GM12878 (cell line): Measurements from ENCODE around the gene MFSD6.

Source experiments
- CTCF ChIP-seq, 3 experiments: IDR thresholded peaks in 2 of 3; conservative IDR thresholded peaks in 1 of 3; 2 replicates each; pipeline ENCODE4 v1.5.1; 2011; ENCODE audit warnings: low read depth in 3 of 3, low read length in 3 of 3, mild to moderate bottlenecking in 3 of 3, control low read depth in 2 of 3, moderate library complexity in 2 of 3, inconsistent platforms in 1 of 3, mixed read lengths in 1 of 3; ENCODE audit not compliant: control insufficient read depth in 2 of 3, insufficient read depth in 1 of 3; ENCODE audit errors: extremely low read depth in 1 of 3
- FOS ChIP-seq: IDR thresholded peaks from 3 replicates; pipeline ENCODE4 v1.6.1; 2011; ENCODE audit warnings: borderline replicate concordance; ENCODE audit not compliant: insufficient read length; ENCODE audit errors: extremely low read depth
- FOXM1 ChIP-seq: IDR thresholded peaks from 2 replicates; pipeline ENCODE4 v1.6.1; 2012; ENCODE audit warnings: low read depth, mild to moderate bottlenecking, inconsistent platforms, low read length, moderate library complexity
- NRF1 ChIP-seq: conservative IDR thresholded peaks from 2 replicates; pipeline ENCODE4 v1.6.1; 2011; ENCODE audit warnings: mild to moderate bottlenecking, low read depth, low read length, improper control_type of control experiment
- PBX3 ChIP-seq: IDR thresholded peaks from 2 replicates; pipeline ENCODE4 v1.6.1; 2011; ENCODE audit warnings: mild to moderate bottlenecking, low read depth, low read length, moderate library complexity; ENCODE audit not compliant: insufficient replicate concordance
- RAD21 ChIP-seq: IDR thresholded peaks from 2 replicates; pipeline ENCODE4 v1.6.1; 2011; ENCODE audit warnings: mild to moderate bottlenecking, low read depth, low read length, moderate library complexity; ENCODE audit not compliant: insufficient read depth

GRCh38 chr2:190512539-190513095 lies 104.5 kb downstream of the MFSD6 start:
- no peak for TF ChIP-seq FOXM1
- TF ChIP-seq CTCF (IDR thresholded peaks at IDR 0.05 in 2 of 3, conservative IDR thresholded peaks at IDR 0.05 in 1 of 3; ENCODE audit: control insufficient read depth in 2 of 3, extremely low read depth in 1 of 3, insufficient read depth in 1 of 3, low read depth in 3 of 3, low read length in 3 of 3): no peak
- no peak for TF ChIP-seq PBX3
- TF ChIP-seq NRF1: no peak
- TF ChIP-seq FOS: no peak
- TF ChIP-seq RAD21: no peak
